ENCODE measurements around the gene AKAP6.

DNA sequence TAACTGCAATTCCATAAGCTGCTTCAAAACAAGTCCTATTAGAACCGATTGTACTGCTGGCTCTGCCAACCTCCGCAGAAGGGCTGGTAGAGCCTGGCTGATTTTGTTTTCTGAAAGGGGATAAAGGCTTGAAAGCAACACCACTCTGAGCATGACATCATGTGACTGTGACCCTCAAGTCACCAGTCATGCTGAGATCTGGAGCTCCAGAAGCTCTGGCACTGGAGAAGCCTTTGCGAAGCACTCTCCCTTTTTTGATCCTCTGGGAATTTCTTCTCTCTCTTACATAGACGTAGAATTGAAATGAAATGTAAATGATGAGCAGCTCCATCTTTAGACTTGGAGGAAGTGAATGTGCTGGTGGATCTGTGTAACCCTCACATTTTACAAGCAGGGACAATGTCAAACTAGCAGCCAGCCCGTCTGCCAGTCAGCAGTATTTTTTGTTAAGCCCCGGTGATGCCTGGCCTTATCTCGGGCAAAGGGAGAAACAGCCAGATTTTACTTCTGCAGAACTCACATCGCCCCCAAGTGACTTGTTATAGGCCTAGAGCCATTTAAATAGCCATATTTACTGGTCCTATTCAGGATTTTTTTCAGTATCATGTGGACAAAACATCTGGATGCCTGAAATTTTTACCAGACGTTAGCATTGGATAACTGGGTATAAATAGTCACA, 497.4 kb downstream of the AKAP6 start:
- TF ChIP-seq CTCF (conservative IDR thresholded peaks at IDR 0.05; ENCODE audit: low read length) (no peak), EZH2phosphoT487 (IDR thresholded peaks at IDR 0.05; ENCODE audit: borderline replicate concordance, low read depth, low read length) (no peak)

Data from OCI-LY7 (cell line).